ENCODE data around the gene DHRS7B. TPM values are rescaled to one million over a fixed set of nuclear protein-coding genes. Genes with fewer than 3 reads are reported as not detected.
"Not testable (repeated sequence)": the region's sequence is repeated elsewhere in the genome, so short reads cannot be mapped to it uniquely, and the experiment has no call there.

Gene DHRS7B
- total RNA-seq, 1 donor from 2014 or later, result 20.9 TPM

- ATAC-seq (no peak), DNase-seq (no peak)
- Histone ChIP-seq H3K27me3 (ENCODE audit: low read depth) (no peaks in the 10 kb centered on the region), H3K9me3 (no peaks in the 10 kb centered on the region), H3K36me3 (no peaks in the 10 kb centered on the region), H3K27ac (no peak overlapping the region), H3K4me1 (no peaks in the 10 kb centered on the region), H3K4me3 (no peak overlapping the region)
- intact Hi-C loops (cut with DNase I), result no loop called here
- TF ChIP-seq, protein P1, sequence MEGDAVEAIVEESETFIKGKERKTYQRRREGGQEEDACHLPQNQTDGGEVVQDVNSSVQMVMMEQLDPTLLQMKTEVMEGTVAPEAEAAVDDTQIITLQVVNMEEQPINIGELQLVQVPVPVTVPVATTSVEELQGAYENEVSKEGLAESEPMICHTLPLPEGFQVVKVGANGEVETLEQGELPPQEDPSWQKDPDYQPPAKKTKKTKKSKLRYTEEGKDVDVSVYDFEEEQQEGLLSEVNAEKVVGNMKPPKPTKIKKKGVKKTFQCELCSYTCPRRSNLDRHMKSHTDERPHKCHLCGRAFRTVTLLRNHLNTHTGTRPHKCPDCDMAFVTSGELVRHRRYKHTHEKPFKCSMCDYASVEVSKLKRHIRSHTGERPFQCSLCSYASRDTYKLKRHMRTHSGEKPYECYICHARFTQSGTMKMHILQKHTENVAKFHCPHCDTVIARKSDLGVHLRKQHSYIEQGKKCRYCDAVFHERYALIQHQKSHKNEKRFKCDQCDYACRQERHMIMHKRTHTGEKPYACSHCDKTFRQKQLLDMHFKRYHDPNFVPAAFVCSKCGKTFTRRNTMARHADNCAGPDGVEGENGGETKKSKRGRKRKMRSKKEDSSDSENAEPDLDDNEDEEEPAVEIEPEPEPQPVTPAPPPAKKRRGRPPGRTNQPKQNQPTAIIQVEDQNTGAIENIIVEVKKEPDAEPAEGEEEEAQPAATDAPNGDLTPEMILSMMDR (IDR thresholded peaks at IDR 0.05), result no peak
Measured at GRCh38 chr17:21105064-21105894, 21.5 kb upstream of the DHRS7B start.

GRCh38 chr17:21106316-21106715 lies 20.4 kb upstream of the DHRS7B start:
- TF ChIP-seq, protein P1 (IDR thresholded peaks at IDR 0.05), result no peak
- no peaks in the 10 kb centered on the region for H3K4me1 ChIP-seq
- no peak overlapping the region for H3K4me3 ChIP-seq
- H3K27me3 ChIP-seq (ENCODE audit: low read depth), result no peaks in the 10 kb centered on the region
- H3K9me3 ChIP-seq, result no peaks in the 10 kb centered on the region
- DNase-seq, result no peak
- intact Hi-C loops (cut with DNase I), result no loop called here
- H3K27ac ChIP-seq, result no peak overlapping the region
- no peak for ATAC-seq
- H3K36me3 ChIP-seq, result no peaks in the 10 kb centered on the region

DNA sequence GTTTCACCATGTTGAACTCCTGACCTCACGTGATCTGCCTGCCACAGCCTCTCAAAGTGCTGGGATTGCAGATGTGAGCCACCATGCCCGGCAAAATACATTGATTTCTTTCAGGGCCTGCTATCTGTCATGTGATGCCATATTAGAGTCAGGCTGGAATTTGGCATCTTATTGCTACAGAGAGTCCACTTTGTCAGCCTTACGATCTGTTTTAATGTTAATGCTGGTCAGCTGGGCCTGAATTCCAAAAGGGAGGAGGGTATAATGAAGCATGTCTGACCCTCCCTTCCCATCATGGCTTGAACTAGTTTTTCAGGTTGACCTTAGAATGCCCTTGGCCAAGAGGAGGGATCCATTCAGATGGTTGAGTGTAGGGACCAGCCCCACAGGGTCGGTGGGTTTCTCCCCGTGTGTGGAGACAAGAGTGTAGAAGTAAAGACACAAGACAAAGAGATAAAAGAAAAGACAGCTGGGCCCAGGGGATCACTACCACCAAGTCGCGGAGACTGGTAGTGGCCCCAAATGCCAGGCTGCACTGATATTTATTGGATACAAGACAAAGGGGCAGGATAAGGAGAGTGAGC lies 19.6 kb upstream of the DHRS7B start:
- H3K27me3 ChIP-seq (ENCODE audit: low read depth); H3K4me1 ChIP-seq; H3K36me3 ChIP-seq; DNase-seq; H3K9me3 ChIP-seq; ATAC-seq; H3K4me3 ChIP-seq; intact Hi-C loops (cut with DNase I); H3K27ac ChIP-seq: not testable (repeated sequence)

GRCh38 chr17:21108651-21109050 lies 18.1 kb upstream of the DHRS7B start:
- TF ChIP-seq, protein P1 (IDR thresholded peaks at IDR 0.05), result no peak
- no peak for DNase-seq
- no peaks in the 10 kb centered on the region for H3K4me1 ChIP-seq
- no peaks in the 10 kb centered on the region for H3K9me3 ChIP-seq
- ATAC-seq, result no peak
- H3K4me3 ChIP-seq, result no peak overlapping the region
- no peak overlapping the region for H3K27ac ChIP-seq
- no peaks in the 10 kb centered on the region for H3K27me3 ChIP-seq (ENCODE audit: low read depth)
- no peaks in the 10 kb centered on the region for H3K36me3 ChIP-seq
- intact Hi-C loops (cut with DNase I), result no loop called here

GRCh38 chr17:21113049-21113690 lies 13.6 kb upstream of the DHRS7B start:
- no peak overlapping the region for H3K4me3 ChIP-seq
- no peaks in the 10 kb centered on the region for H3K27me3 ChIP-seq (ENCODE audit: low read depth)
- no peaks in the 10 kb centered on the region for H3K4me1 ChIP-seq
- TF ChIP-seq, protein P1 (IDR thresholded peaks at IDR 0.05), result no peak
- H3K36me3 ChIP-seq, result no peaks in the 10 kb centered on the region
- DNase-seq, result no peak
- ATAC-seq, result no peak
- no peak overlapping the region for H3K27ac ChIP-seq
- intact Hi-C loops (cut with DNase I), result no loop called here
- H3K9me3 ChIP-seq, result no peaks in the 10 kb centered on the region

DNA sequence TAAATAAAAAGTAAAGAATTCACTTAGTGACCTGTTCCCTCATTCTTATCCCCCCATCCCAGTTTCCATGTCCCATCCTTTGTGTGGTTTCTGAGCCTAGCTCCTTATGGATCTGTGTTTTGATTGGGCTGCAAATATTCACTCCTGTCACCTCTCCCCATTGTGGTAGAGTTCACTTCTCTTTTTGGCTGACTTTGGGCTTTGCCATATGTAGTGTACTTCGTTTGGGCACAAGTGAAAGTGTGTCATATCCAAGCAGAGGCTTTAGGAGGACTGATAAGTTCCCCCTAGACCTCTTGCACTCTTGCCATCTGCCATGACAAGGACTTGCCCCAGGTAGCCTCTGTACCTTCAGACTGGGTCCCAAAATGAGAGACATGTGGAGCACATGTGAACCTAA lies 13.0 kb upstream of the DHRS7B start:
- H3K27me3 ChIP-seq (ENCODE audit: low read depth), result no peaks in the 10 kb centered on the region
- TF ChIP-seq, protein P1 (IDR thresholded peaks at IDR 0.05), result no peak
- ATAC-seq (no peak), DNase-seq (no peak)
- H3K4me3 ChIP-seq, result no peak overlapping the region
- H3K27ac ChIP-seq, result no peak overlapping the region
- intact Hi-C loops (cut with DNase I), result no loop called here
- H3K36me3 ChIP-seq, result no peaks in the 10 kb centered on the region
- H3K9me3 ChIP-seq, result no peaks in the 10 kb centered on the region
- no peaks in the 10 kb centered on the region for H3K4me1 ChIP-seq

DNA sequence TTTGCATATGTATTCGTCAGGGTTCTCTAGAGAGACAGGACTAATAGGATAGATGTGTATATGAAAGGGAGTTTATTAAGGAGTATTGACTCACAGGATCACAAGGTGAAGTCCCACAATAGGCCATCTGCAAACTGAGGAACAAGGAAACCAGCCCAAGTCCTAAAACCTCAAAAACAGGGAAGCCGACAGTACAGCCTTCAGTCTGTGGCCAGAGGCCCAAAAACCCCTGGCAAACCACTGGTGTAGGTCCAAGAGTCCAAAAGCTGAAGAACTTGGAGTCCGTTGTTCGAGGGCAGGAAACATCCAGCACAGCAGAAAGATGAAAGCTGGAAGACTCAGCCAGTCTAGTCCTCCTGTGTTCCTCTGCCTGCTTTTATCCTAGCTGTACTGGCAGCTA lies 12.0 kb upstream of the DHRS7B start:
- H3K36me3 ChIP-seq; H3K9me3 ChIP-seq; H3K27me3 ChIP-seq (ENCODE audit: low read depth); ATAC-seq; DNase-seq; H3K4me1 ChIP-seq; H3K27ac ChIP-seq; intact Hi-C loops (cut with DNase I); H3K4me3 ChIP-seq: not testable (repeated sequence)
